ENCODE data around the gene ELAC2. TPM values are rescaled to one million over a fixed set of nuclear protein-coding genes. Genes with fewer than 3 reads are reported as not detected.

Gene ELAC2
- total and polyA plus RNA-seq, 10 donors: 29.4 to 110 (median 70.2) TPM

- Histone ChIP-seq H3K27me3 (replicated peaks in 1 of 7) (no peaks in the 10 kb centered on the region), H3K27ac (no peak overlapping the region), H3K36me3 (no peaks in the 10 kb centered on the region), H3K4me3 (no peak overlapping the region), H3K9me3 (peaks cover 0 to 23% (median 20%) of the 10 kb centered on the region in 8 donors), H3K4me1 (peaks cover 0 to 11% (median 0%) of the 10 kb centered on the region in 6 donors)
- intact Hi-C loops (cut with DNase I; ENCODE audit: low total_unique reads): no loop called here
- 30 to 48% (median 31%) methylated on average over 16 of the region's 16 CpGs for WGBS, 5 donors
- peak; percentile 81 for DNase-seq
- TF ChIP-seq POLR2AphosphoS5 (IDR thresholded peaks at IDR 0.05) (no peak), POLR2A (IDR thresholded peaks at IDR 0.05) (no peak)
- TF ChIP-seq, protein P1, sequence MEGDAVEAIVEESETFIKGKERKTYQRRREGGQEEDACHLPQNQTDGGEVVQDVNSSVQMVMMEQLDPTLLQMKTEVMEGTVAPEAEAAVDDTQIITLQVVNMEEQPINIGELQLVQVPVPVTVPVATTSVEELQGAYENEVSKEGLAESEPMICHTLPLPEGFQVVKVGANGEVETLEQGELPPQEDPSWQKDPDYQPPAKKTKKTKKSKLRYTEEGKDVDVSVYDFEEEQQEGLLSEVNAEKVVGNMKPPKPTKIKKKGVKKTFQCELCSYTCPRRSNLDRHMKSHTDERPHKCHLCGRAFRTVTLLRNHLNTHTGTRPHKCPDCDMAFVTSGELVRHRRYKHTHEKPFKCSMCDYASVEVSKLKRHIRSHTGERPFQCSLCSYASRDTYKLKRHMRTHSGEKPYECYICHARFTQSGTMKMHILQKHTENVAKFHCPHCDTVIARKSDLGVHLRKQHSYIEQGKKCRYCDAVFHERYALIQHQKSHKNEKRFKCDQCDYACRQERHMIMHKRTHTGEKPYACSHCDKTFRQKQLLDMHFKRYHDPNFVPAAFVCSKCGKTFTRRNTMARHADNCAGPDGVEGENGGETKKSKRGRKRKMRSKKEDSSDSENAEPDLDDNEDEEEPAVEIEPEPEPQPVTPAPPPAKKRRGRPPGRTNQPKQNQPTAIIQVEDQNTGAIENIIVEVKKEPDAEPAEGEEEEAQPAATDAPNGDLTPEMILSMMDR (IDR thresholded peaks at IDR 0.05 in 8 of 11, conservative IDR thresholded peaks at IDR 0.05 in 3 of 11): peak; percentile 33 to 83 (median 75)
Observed at GRCh38 chr17:13031718-13032350, 14.0 kb upstream of the ELAC2 start.

DNA sequence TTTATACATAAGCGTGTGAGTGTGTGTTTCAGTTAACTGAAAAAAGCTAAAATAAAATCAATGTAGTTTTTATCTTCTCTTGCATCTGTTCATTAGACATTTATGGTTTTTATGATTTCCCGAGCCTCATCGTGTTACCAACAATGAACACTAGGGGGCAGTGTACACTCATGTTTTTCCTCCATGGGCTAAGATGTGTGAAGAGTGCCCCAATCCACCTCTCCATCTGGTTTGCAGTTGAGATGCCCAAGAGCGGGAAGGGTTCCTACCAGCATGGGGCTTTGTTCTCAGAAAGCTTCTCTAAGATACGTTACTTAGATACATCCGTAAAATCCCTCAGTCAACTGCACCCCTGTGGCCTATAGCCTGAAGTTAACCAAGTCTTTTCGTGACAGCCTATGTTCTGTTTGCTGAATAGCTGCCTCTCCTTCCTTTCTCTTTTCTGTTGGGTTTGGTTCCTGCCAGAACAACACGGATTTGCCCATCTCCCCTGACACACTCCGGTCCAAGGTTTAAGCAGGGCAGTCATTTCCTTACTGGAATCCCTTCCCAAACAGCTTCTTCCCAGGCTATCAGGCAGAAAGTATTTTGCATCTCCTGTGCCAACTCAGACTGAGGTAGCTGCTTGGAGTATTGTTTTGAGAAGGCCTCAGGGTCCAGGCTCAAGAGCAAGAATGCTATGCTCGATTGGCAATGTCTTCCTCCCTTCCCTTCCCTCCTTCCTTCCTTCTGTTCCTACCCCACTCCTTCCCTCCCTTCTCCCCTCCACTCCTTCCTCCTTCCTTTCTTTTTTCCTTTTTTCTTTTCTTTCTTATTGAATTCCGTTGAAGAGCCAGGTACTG is 12.9 kb upstream of the ELAC2 start:
- Histone ChIP-seq H3K27me3 (replicated peaks in 1 of 7) (no peaks in the 10 kb centered on the region), H3K36me3 (no peaks in the 10 kb centered on the region), H3K4me3 (no peak overlapping the region), H3K4me1 (peaks cover 0 to 11% (median 0%) of the 10 kb centered on the region in 6 donors), H3K9me3 (peaks cover 0 to 11% (median 9%) of the 10 kb centered on the region in 8 donors), H3K27ac (no peak overlapping the region)
- 53 to 60% (median 53%) methylated on average over 11 of the region's 11 CpGs for WGBS, 5 donors
- TF ChIP-seq POLR2AphosphoS5 (IDR thresholded peaks at IDR 0.05) (no peak), POLR2A (IDR thresholded peaks at IDR 0.05) (no peak)
- TF ChIP-seq, protein P1 (IDR thresholded peaks at IDR 0.05 in 8 of 11, conservative IDR thresholded peaks at IDR 0.05 in 3 of 11): peak; percentile 44 to 87 (median 76)
- DNase-seq: no peak
- intact Hi-C loops (cut with DNase I; ENCODE audit: low total_unique reads): no loop called here

- intact Hi-C loops (cut with DNase I; ENCODE audit: low total_unique reads): no loop called here
- TF ChIP-seq POLR2A (IDR thresholded peaks at IDR 0.05) (no peak), POLR2AphosphoS5 (IDR thresholded peaks at IDR 0.05) (no peak)
- TF ChIP-seq, protein P1 (IDR thresholded peaks at IDR 0.05 in 8 of 11, conservative IDR thresholded peaks at IDR 0.05 in 3 of 11): no peak
- H3K27me3 ChIP-seq (replicated peaks in 1 of 7): no peaks in the 10 kb centered on the region
- H3K27ac ChIP-seq: no peak overlapping the region
- H3K4me3 ChIP-seq: no peak overlapping the region
- H3K36me3 ChIP-seq: no peaks in the 10 kb centered on the region
- H3K4me1 ChIP-seq: peaks cover 0 to 11% (median 0%) of the 10 kb centered on the region in 6 donors
- peaks cover 0 to 5% (median 3%) of the 10 kb centered on the region in 8 donors for H3K9me3 ChIP-seq
- DNase-seq: no peak
- WGBS, 5 donors: 45 to 69% (median 56%) methylated on average over 1 of the region's 1 CpG
Observed at GRCh38 chr17:13030056-13030455, 12.2 kb upstream of the ELAC2 start.

DNA sequence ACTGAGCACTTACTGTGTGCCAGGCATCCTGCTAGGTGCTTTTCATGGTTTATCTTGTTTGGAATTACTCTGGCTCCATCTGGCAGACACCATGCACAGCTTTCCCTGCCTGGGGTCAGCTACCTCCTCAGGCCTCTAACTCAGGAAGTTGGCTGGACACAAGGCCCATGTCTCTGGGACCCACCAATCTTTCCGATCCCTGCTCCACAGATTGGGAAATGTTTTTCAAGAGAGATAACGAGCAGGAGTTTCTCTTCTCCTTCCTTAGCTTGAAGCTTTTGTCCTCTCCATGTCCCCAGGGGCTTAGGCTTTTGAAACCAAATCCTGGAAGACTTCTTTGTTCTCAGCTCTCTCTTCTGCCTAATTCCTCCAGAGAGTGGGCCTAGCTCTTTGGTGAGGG is 11.5 kb upstream of the ELAC2 start:
- Histone ChIP-seq H3K4me1 (peaks cover 0 to 15% (median 5%) of the 10 kb centered on the region in 6 donors), H3K27ac (no peak overlapping the region), H3K27me3 (replicated peaks in 1 of 7) (no peaks in the 10 kb centered on the region), H3K4me3 (no peak overlapping the region), H3K9me3 (no peaks in the 10 kb centered on the region), H3K36me3 (no peaks in the 10 kb centered on the region)
- intact Hi-C loops (cut with DNase I; ENCODE audit: low total_unique reads): no loop called here
- WGBS, 5 donors: 57 to 86% (median 79%) methylated on average over 2 of the region's 2 CpGs
- TF ChIP-seq POLR2A (IDR thresholded peaks at IDR 0.05) (no peak), POLR2AphosphoS5 (IDR thresholded peaks at IDR 0.05) (no peak)
- TF ChIP-seq, protein P1 (IDR thresholded peaks at IDR 0.05 in 8 of 11, conservative IDR thresholded peaks at IDR 0.05 in 3 of 11): no peak
- no peak for DNase-seq

Measured in spleen (tissue), 11 donors.